ENCODE results near the gene CHST11. TPM values are rescaled to one million over a fixed set of nuclear protein-coding genes. Genes with fewer than 3 reads are reported as not detected.

The CHST11 gene
- total and polyA plus RNA-seq, 10 of the 15 experiments (the other 5 are each of a cell fraction or from before 2014, with no cell fraction given) = 1.9 to 38.1 (median 17.2) TPM

GRCh38 chr12:104583301-104583700 lies 126.6 kb downstream of the CHST11 start (continued):
- TF ChIP-seq E2F8 (IDR thresholded peaks at IDR 0.05; ENCODE audit: low read depth, partially characterized antibody) (no peak), ZBED1 (IDR thresholded peaks at IDR 0.05; ENCODE audit: borderline replicate concordance) (no peak), SIN3A (IDR thresholded peaks at IDR 0.05; ENCODE audit: low read depth, low read length) (no peak), BACH1 (IDR thresholded peaks at IDR 0.05; ENCODE audit: borderline replicate concordance) (no peak), RCOR1 (conservative IDR thresholded peaks at IDR 0.05; ENCODE audit: low read depth, low read length) (no peak), NFYB (IDR thresholded peaks at IDR 0.05; ENCODE audit: insufficient read depth, low read depth, low read length) (no peak), RUNX3 (IDR thresholded peaks at IDR 0.05; ENCODE audit: low read length) (peak; percentile 47), TBL1XR1 (IDR thresholded peaks at IDR 0.05; ENCODE audit: low read depth, low read length) (no peak), SMAD5 (IDR thresholded peaks at IDR 0.05; ENCODE audit: low read depth) (no peak), NFIC (IDR thresholded peaks at IDR 0.05; ENCODE audit: low read depth, low read length) (0 out of 2 replicates have a peak, but pooled peaks have one; percentile 31), TCF3 (IDR thresholded peaks at IDR 0.05; ENCODE audit: borderline replicate concordance, insufficient read depth, low read depth, low read length) (no peak), ZBTB11 (CRISPR knock-in tag; IDR thresholded peaks at IDR 0.05) (no peak), SKIL (IDR thresholded peaks at IDR 0.05; ENCODE audit: low read depth, poor library complexity, severe bottlenecking) (no peak), ZNF592 (IDR thresholded peaks at IDR 0.05) (no peak), SP1 (IDR thresholded peaks at IDR 0.05; ENCODE audit: low read depth, low read length) (no peak), POLR2A (IDR thresholded peaks at IDR 0.05; ENCODE audit: low read depth, low read length) (no peak), PML (IDR thresholded peaks at IDR 0.05; ENCODE audit: low read length) (no peak), MXI1 (IDR thresholded peaks at IDR 0.05; ENCODE audit: low read depth, low read length) (no peak), POU2F2 (IDR thresholded peaks at IDR 0.05; ENCODE audit: borderline replicate concordance, low read depth, low read length) (no peak), PAX5 (IDR thresholded peaks at IDR 0.05; ENCODE audit: borderline replicate concordance, low read depth, low read length) (no peak)
